HepG2 (cell line): Measurements from ENCODE around the gene ECM1. TPM values are rescaled to one million over a fixed set of nuclear protein-coding genes. Genes with fewer than 3 reads are reported as not detected.
A peak's percentile ranks its signal among the peaks of the same experiment; 100 is the strongest.

Experiments
- FOXA3 ChIP-seq: IDR thresholded peaks from 2 replicates; pipeline ENCODE4 v1.6.1; 2016; ENCODE audit warnings: missing genetic modification reagents, missing compliant biosample characterization
- FOXM1 ChIP-seq: sonication (generic); formaldehyde crosslinking; IDR thresholded peaks from 2 replicates; pipeline ENCODE4 v1.5.0; 2020; ENCODE audit warnings: missing genetic modification reagents
- ISL2 ChIP-seq: sonication (generic); formaldehyde crosslinking; IDR thresholded peaks from 2 replicates; pipeline ENCODE4 v1.5.0; 2020; ENCODE audit warnings: missing genetic modification reagents
- MED1 ChIP-seq: sonication (generic); formaldehyde crosslinking; IDR thresholded peaks from 2 replicates; pipeline ENCODE4 v1.4.0; 2020; ENCODE audit warnings: missing genetic modification reagents
- MEIS1 ChIP-seq: sonication (generic); formaldehyde crosslinking; IDR thresholded peaks from 2 replicates; pipeline ENCODE4 v1.9.0; 2021; ENCODE audit warnings: mild to moderate bottlenecking, missing genetic modification reagents, moderate library complexity, borderline replicate concordance
- MIXL1 ChIP-seq: IDR thresholded peaks from 2 replicates; pipeline ENCODE4 v1.6.1; 2016
- NR1H2 ChIP-seq: sonication (generic); formaldehyde crosslinking; IDR thresholded peaks from 2 replicates; pipeline ENCODE4 v1.8.1; 2022; ENCODE audit warnings: low read depth, missing genetic modification reagents, borderline replicate concordance
- TBL1XR1 ChIP-seq: fragments of 150-350 bp; IDR thresholded peaks from 2 replicates; pipeline ENCODE4 v1.6.1; 2014; ENCODE audit warnings: borderline replicate concordance, low read length; ENCODE audit not compliant: partially characterized antibody
- ZNF331 ChIP-seq: sonication (generic); formaldehyde crosslinking; IDR thresholded peaks from 2 replicates; pipeline ENCODE4 v1.4.0; 2020; ENCODE audit warnings: missing genetic modification reagents
- ZNF678 ChIP-seq: sonication (generic); formaldehyde crosslinking; IDR thresholded peaks from 2 replicates; pipeline ENCODE4 v1.4.0; 2020; ENCODE audit warnings: mild to moderate bottlenecking, missing genetic modification reagents
- polyA plus RNA-seq, 8 experiments: library from polyadenylated mRNA; depleted of rRNA in 3 of 8; stranded (reverse) in 7 of 8; unstranded in 1 of 8; fragments of >200 nt; fragmentation: Illumina TruSeq in 4 of 8; extraction: Trizol in 4 of 8; gene quantifications; 2 replicates each; pipeline versions ENCODE4 v1.2.1 to v1.2.3, GENCODE V29; 2011 to 2016; ENCODE audit warnings: low read depth in 4 of 8, missing spikeins in 1 of 8, mixed read lengths in 1 of 8; ENCODE audit not compliant: insufficient read depth in 1 of 8
- total RNA-seq, 5 experiments: library from RNA; depleted of rRNA; stranded (reverse); fragments of >200 nt; fragmentation: Illumina TruSeq; extraction: Trizol; gene quantifications; 2 replicates each; pipeline ENCODE4 v1.2.3, GENCODE V29; 2016; ENCODE audit warnings: low read depth in 1 of 5
- TF ChIP-seq, protein P1 (sequence below): sonication (generic); formaldehyde crosslinking; IDR thresholded peaks from 2 replicates; pipeline ENCODE4 v1.8.1; 2023; ENCODE audit warnings: mild to moderate bottlenecking, missing genetic modification reagents, borderline replicate concordance
- TF ChIP-seq, protein P2 (sequence below): IDR thresholded peaks from 2 replicates; pipeline ENCODE4 v1.6.1; 2016; ENCODE audit warnings: missing genetic modification reagents, missing compliant biosample characterization
- TF ChIP-seq, protein P3 (sequence below): sonication (generic); formaldehyde crosslinking; IDR thresholded peaks from 2 replicates; pipeline ENCODE4 v1.4.0; 2020; ENCODE audit warnings: missing genetic modification reagents
- TF ChIP-seq, protein P4 (sequence below): sonication (generic); formaldehyde crosslinking; IDR thresholded peaks from 2 replicates; pipeline ENCODE4 v1.4.0; 2020; ENCODE audit warnings: missing genetic modification reagents
- TF ChIP-seq, protein P5 (sequence below), 2 experiments: sonication (generic) in 1 of 2; formaldehyde crosslinking in 1 of 2; IDR thresholded peaks; 2 replicates each; pipeline versions ENCODE4 v1.4.0 to v1.6.1; 2016 to 2020; ENCODE audit warnings: borderline replicate concordance in 1 of 2, low read depth in 1 of 2, mild to moderate bottlenecking in 1 of 2, missing genetic modification reagents in 1 of 2
- TF ChIP-seq, protein P6 (sequence below): IDR thresholded peaks from 2 replicates; pipeline ENCODE4 v1.6.1; 2016; ENCODE audit warnings: low read depth, missing genetic modification reagents, missing compliant biosample characterization

ECM1 gene
- total and polyA plus RNA-seq, 2 of the 13 experiments (the other 11 are each of a cell fraction or from before 2014, with no cell fraction given): 0.42 to 1.0 TPM

DNA sequence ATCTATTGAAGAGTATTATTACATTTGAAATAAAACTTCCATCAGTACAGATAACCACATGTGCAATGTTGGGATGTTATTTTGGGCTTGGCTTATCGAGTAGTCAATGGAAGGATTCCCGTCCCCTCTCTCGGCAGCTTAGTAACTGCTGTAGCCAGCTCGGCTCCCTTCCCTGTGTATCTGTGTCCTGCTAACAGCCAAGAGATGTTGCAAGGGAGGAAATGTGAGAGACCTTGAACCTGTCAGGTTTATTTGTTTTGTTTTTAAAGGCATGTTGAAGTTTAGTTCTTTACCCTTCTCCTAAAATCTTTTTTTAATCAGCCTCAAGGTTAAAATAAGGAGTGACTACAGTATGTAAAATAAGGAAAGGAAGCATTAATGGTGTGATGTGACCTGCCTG is 34.2 kb upstream of the ECM1 start (continued):
- TF ChIP-seq, protein P1, sequence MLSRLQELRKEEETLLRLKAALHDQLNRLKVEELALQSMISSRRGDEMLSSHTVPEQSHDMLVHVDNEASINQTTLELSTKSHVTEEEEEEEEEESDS (CRISPR knock-in tag): no peak
- TF ChIP-seq MIXL1 (CRISPR knock-in tag): peak; percentile 91
- peak; percentile 92 for TF ChIP-seq MED1 (CRISPR knock-in tag)
- peak; percentile 85; the same call in 1 of the 2 replicates for TF ChIP-seq MEIS1
- TF ChIP-seq ZNF678: no peak
- peak; percentile 87 for TF ChIP-seq FOXA3
- TF ChIP-seq, protein P2, sequence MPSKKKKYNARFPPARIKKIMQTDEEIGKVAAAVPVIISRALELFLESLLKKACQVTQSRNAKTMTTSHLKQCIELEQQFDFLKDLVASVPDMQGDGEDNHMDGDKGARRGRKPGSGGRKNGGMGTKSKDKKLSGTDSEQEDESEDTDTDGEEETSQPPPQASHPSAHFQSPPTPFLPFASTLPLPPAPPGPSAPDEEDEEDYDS (CRISPR knock-in tag): peak; percentile 41; the same call in 1 of the 2 replicates
- TF ChIP-seq, protein P3, sequence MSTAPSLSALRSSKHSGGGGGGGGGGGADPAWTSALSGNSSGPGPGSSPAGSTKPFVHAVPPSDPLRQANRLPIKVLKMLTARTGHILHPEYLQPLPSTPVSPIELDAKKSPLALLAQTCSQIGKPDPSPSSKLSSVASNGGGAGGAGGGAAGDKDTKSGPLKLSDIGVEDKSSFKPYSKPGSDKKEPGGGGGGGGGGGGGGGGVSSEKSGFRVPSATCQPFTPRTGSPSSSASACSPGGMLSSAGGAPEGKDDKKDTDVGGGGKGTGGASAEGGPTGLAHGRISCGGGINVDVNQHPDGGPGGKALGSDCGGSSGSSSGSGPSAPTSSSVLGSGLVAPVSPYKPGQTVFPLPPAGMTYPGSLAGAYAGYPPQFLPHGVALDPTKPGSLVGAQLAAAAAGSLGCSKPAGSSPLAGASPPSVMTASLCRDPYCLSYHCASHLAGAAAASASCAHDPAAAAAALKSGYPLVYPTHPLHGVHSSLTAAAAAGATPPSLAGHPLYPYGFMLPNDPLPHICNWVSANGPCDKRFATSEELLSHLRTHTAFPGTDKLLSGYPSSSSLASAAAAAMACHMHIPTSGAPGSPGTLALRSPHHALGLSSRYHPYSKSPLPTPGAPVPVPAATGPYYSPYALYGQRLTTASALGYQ: peak; percentile 31; the same call in 1 of the 2 replicates
- peak; percentile 71; the same call in 1 of the 2 replicates for TF ChIP-seq ISL2 (CRISPR knock-in tag)
- TF ChIP-seq, protein P4, sequence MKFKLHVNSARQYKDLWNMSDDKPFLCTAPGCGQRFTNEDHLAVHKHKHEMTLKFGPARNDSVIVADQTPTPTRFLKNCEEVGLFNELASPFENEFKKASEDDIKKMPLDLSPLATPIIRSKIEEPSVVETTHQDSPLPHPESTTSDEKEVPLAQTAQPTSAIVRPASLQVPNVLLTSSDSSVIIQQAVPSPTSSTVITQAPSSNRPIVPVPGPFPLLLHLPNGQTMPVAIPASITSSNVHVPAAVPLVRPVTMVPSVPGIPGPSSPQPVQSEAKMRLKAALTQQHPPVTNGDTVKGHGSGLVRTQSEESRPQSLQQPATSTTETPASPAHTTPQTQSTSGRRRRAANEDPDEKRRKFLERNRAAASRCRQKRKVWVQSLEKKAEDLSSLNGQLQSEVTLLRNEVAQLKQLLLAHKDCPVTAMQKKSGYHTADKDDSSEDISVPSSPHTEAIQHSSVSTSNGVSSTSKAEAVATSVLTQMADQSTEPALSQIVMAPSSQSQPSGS (CRISPR knock-in tag): peak; percentile 61; the same call in 1 of the 2 replicates
- TF ChIP-seq FOXM1 (CRISPR knock-in tag): no peak
- TF ChIP-seq, protein P5, sequence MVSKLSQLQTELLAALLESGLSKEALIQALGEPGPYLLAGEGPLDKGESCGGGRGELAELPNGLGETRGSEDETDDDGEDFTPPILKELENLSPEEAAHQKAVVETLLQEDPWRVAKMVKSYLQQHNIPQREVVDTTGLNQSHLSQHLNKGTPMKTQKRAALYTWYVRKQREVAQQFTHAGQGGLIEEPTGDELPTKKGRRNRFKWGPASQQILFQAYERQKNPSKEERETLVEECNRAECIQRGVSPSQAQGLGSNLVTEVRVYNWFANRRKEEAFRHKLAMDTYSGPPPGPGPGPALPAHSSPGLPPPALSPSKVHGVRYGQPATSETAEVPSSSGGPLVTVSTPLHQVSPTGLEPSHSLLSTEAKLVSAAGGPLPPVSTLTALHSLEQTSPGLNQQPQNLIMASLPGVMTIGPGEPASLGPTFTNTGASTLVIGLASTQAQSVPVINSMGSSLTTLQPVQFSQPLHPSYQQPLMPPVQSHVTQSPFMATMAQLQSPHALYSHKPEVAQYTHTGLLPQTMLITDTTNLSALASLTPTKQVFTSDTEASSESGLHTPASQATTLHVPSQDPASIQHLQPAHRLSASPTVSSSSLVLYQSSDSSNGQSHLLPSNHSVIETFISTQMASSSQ (IDR thresholded peaks at IDR 0.05; ENCODE audit: low read depth): peak; percentile 35; the same call in 1 of the 2 replicates
- TF ChIP-seq, protein P5 (CRISPR knock-in tag; IDR thresholded peaks at IDR 0.05; ENCODE audit: borderline replicate concordance): peak; percentile 49; the same call in 1 of the 2 replicates
- no peak for TF ChIP-seq NR1H2 (CRISPR knock-in tag)
- peak; percentile 40 for TF ChIP-seq TBL1XR1
- TF ChIP-seq ZNF331 (CRISPR knock-in tag): peak; percentile 66; the same call in 1 of the 2 replicates
- TF ChIP-seq, protein P6, sequence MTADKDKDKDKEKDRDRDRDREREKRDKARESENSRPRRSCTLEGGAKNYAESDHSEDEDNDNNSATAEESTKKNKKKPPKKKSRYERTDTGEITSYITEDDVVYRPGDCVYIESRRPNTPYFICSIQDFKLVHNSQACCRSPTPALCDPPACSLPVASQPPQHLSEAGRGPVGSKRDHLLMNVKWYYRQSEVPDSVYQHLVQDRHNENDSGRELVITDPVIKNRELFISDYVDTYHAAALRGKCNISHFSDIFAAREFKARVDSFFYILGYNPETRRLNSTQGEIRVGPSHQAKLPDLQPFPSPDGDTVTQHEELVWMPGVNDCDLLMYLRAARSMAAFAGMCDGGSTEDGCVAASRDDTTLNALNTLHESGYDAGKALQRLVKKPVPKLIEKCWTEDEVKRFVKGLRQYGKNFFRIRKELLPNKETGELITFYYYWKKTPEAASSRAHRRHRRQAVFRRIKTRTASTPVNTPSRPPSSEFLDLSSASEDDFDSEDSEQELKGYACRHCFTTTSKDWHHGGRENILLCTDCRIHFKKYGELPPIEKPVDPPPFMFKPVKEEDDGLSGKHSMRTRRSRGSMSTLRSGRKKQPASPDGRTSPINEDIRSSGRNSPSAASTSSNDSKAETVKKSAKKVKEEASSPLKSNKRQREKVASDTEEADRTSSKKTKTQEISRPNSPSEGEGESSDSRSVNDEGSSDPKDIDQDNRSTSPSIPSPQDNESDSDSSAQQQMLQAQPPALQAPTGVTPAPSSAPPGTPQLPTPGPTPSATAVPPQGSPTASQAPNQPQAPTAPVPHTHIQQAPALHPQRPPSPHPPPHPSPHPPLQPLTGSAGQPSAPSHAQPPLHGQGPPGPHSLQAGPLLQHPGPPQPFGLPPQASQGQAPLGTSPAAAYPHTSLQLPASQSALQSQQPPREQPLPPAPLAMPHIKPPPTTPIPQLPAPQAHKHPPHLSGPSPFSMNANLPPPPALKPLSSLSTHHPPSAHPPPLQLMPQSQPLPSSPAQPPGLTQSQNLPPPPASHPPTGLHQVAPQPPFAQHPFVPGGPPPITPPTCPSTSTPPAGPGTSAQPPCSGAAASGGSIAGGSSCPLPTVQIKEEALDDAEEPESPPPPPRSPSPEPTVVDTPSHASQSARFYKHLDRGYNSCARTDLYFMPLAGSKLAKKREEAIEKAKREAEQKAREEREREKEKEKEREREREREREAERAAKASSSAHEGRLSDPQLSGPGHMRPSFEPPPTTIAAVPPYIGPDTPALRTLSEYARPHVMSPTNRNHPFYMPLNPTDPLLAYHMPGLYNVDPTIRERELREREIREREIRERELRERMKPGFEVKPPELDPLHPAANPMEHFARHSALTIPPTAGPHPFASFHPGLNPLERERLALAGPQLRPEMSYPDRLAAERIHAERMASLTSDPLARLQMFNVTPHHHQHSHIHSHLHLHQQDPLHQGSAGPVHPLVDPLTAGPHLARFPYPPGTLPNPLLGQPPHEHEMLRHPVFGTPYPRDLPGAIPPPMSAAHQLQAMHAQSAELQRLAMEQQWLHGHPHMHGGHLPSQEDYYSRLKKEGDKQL (CRISPR knock-in tag): no peak
